OCI-LY3 (cell line): Measurements from ENCODE around the gene ZSCAN9.

Experiments
- CTCF ChIP-seq: fragments of 200-600, 300-600 bp; sonication (generic); IDR thresholded peaks from 2 replicates; pipeline ENCODE4 v1.5.1; 2014; ENCODE audit warnings: antibody characterized with exemption, low read length, low read depth
- EZH2phosphoT487 ChIP-seq: fragments of 200-600 bp; shearing (Covaris generic); IDR thresholded peaks from 2 replicates; pipeline ENCODE4 v1.6.1; 2018; ENCODE audit warnings: antibody characterized with exemption, mixed run types, low read depth

- TF ChIP-seq CTCF, result no peak
- no peak for TF ChIP-seq EZH2phosphoT487
These were observed 26.6 kb downstream of the ZSCAN9 start for GRCh38 chr6:28251661-28252008.
